ENCODE results near the gene SRGN. TPM values are rescaled to one million over a fixed set of nuclear protein-coding genes. Genes with fewer than 3 reads are reported as not detected.
A peak's percentile ranks its signal among the peaks of the same experiment; 100 is the strongest.

SRGN gene
- total RNA-seq, 1 donor: 474 TPM

- no peaks in the 10 kb centered on the region for H3K9me3 ChIP-seq (ENCODE audit: low read depth, low read length)
- peak overlapping the region; percentile 25 for H2AFZ ChIP-seq (ENCODE audit: low read length)
- H3K4me2 ChIP-seq (ENCODE audit: insufficient read depth, low read length): no peak overlapping the region
- H3K79me2 ChIP-seq (ENCODE audit: insufficient read depth, low read length): no peaks in the 10 kb centered on the region
- no peaks in the 10 kb centered on the region for H4K20me1 ChIP-seq (ENCODE audit: insufficient read depth, low read length)
- H3K27ac ChIP-seq (ENCODE audit: low read depth, low read length): no peak overlapping the region
- H3K36me3 ChIP-seq (ENCODE audit: insufficient read depth, low read length): no peaks in the 10 kb centered on the region
- no peak overlapping the region for H3K4me3 ChIP-seq (ENCODE audit: insufficient read depth, low read length)
- no peaks in the 10 kb centered on the region for H3K27me3 ChIP-seq (ENCODE audit: insufficient read depth, low read length)
- TF ChIP-seq, protein P1, sequence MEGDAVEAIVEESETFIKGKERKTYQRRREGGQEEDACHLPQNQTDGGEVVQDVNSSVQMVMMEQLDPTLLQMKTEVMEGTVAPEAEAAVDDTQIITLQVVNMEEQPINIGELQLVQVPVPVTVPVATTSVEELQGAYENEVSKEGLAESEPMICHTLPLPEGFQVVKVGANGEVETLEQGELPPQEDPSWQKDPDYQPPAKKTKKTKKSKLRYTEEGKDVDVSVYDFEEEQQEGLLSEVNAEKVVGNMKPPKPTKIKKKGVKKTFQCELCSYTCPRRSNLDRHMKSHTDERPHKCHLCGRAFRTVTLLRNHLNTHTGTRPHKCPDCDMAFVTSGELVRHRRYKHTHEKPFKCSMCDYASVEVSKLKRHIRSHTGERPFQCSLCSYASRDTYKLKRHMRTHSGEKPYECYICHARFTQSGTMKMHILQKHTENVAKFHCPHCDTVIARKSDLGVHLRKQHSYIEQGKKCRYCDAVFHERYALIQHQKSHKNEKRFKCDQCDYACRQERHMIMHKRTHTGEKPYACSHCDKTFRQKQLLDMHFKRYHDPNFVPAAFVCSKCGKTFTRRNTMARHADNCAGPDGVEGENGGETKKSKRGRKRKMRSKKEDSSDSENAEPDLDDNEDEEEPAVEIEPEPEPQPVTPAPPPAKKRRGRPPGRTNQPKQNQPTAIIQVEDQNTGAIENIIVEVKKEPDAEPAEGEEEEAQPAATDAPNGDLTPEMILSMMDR (IDR thresholded peaks at IDR 0.05; ENCODE audit: extremely low read depth, low read depth, low read length): no peak
- peak; percentile 79 for DNase-seq (ENCODE audit: insufficient read length, low spot score, missing footprints)
- no peaks in the 10 kb centered on the region for H3K4me1 ChIP-seq (ENCODE audit: insufficient read depth, low read length)
Measured at GRCh38 chr10:69048103-69048502, 39.8 kb upstream of the SRGN start.

GRCh38 chr10:69049566-69049961 is 38.3 kb upstream of the SRGN start:
- no peaks in the 10 kb centered on the region for H4K20me1 ChIP-seq (ENCODE audit: insufficient read depth, low read length)
- H3K4me2 ChIP-seq (ENCODE audit: insufficient read depth, low read length): no peak overlapping the region
- H3K9me3 ChIP-seq (ENCODE audit: low read depth, low read length): no peaks in the 10 kb centered on the region
- H3K27ac ChIP-seq (ENCODE audit: low read depth, low read length): no peak overlapping the region
- TF ChIP-seq, protein P1 (IDR thresholded peaks at IDR 0.05; ENCODE audit: extremely low read depth, low read depth, low read length): no peak
- no peak overlapping the region for H2AFZ ChIP-seq (ENCODE audit: low read length)
- H3K27me3 ChIP-seq (ENCODE audit: insufficient read depth, low read length): no peaks in the 10 kb centered on the region
- no peak overlapping the region for H3K4me3 ChIP-seq (ENCODE audit: insufficient read depth, low read length)
- DNase-seq (ENCODE audit: insufficient read length, low spot score, missing footprints): no peak
- H3K36me3 ChIP-seq (ENCODE audit: insufficient read depth, low read length): no peaks in the 10 kb centered on the region
- no peaks in the 10 kb centered on the region for H3K79me2 ChIP-seq (ENCODE audit: insufficient read depth, low read length)
- H3K4me1 ChIP-seq (ENCODE audit: insufficient read depth, low read length): no peaks in the 10 kb centered on the region

GRCh38 chr10:69051303-69051702 is 36.6 kb upstream of the SRGN start:
- no peaks in the 10 kb centered on the region for H3K79me2 ChIP-seq (ENCODE audit: insufficient read depth, low read length)
- H4K20me1 ChIP-seq (ENCODE audit: insufficient read depth, low read length): no peaks in the 10 kb centered on the region
- H3K4me3 ChIP-seq (ENCODE audit: insufficient read depth, low read length): no peak overlapping the region
- DNase-seq (ENCODE audit: insufficient read length, low spot score, missing footprints): peak; percentile 74
- no peaks in the 10 kb centered on the region for H3K9me3 ChIP-seq (ENCODE audit: low read depth, low read length)
- H3K27ac ChIP-seq (ENCODE audit: low read depth, low read length): no peak overlapping the region
- H3K4me2 ChIP-seq (ENCODE audit: insufficient read depth, low read length): no peak overlapping the region
- no peaks in the 10 kb centered on the region for H3K27me3 ChIP-seq (ENCODE audit: insufficient read depth, low read length)
- TF ChIP-seq, protein P1 (IDR thresholded peaks at IDR 0.05; ENCODE audit: extremely low read depth, low read depth, low read length): no peak
- peaks cover 4% of the 10 kb centered on the region for H3K4me1 ChIP-seq (ENCODE audit: insufficient read depth, low read length)
- H2AFZ ChIP-seq (ENCODE audit: low read length): no peak overlapping the region
- H3K36me3 ChIP-seq (ENCODE audit: insufficient read depth, low read length): no peaks in the 10 kb centered on the region

DNA sequence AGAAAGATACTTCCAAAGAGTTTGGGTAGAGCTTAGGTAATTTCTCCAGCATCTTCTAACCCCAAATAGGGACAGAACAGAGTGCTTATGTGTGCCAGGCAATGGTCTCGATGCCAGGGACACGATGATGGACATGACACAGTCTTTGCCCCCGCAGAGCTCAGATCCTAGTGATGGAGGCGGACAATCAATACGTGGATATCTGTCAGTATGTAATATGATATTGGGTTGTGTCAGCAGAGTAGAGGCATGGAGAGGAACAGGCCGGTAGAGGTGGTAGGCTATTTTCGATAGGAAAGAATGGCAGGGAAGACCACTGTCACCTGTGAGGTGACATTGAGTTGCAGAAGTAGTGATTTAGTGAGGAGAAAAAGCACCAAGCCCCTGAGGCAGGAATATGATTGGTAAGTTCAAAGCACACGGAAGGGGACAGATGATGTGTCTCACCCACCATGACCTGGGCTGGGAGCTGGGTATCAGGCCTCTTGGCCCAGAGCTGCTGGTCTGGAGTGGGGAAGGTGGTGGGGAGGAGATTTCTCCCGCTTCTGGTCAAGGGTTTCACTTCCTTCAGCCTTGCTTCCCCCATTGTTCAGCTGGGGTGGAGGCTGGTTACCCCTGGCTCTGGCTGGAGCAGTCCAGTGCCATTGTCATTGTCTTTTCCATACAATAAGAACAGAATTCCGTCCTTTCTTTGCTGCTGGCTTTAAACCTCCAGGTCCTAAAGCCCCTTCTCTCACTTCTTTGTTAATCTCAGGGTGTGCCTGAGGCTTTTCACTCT is 36.0 kb upstream of the SRGN start:
- TF ChIP-seq, protein P1 (IDR thresholded peaks at IDR 0.05; ENCODE audit: extremely low read depth, low read depth, low read length): no peak
- Histone ChIP-seq H3K4me3 (ENCODE audit: insufficient read depth, low read length) (no peak overlapping the region), H3K9me3 (ENCODE audit: low read depth, low read length) (no peaks in the 10 kb centered on the region), H3K4me1 (ENCODE audit: insufficient read depth, low read length) (peaks cover 10% of the 10 kb centered on the region), H4K20me1 (ENCODE audit: insufficient read depth, low read length) (no peaks in the 10 kb centered on the region), H3K79me2 (ENCODE audit: insufficient read depth, low read length) (no peaks in the 10 kb centered on the region), H3K36me3 (ENCODE audit: insufficient read depth, low read length) (no peaks in the 10 kb centered on the region), H3K4me2 (ENCODE audit: insufficient read depth, low read length) (no peak overlapping the region), H2AFZ (ENCODE audit: low read length) (no peak overlapping the region), H3K27ac (ENCODE audit: low read depth, low read length) (no peak overlapping the region), H3K27me3 (ENCODE audit: insufficient read depth, low read length) (no peaks in the 10 kb centered on the region)
- DNase-seq (ENCODE audit: insufficient read length, low spot score, missing footprints): no peak
